Nephron progenitor cell (in vitro differentiated cells): ENCODE results near the gene NFATC2.

ENCODE experiments used
- DNase-seq: peaks from one replicate; pipeline ENCODE4 v3.0.0; 2021
- H3K27ac Mint-ChIP-seq: 2 replicates; pipeline ENCODE4 v1.8.0; 2021; ENCODE audit warnings: mild to moderate bottlenecking, moderate library complexity, mixed read lengths
- H3K27me3 Mint-ChIP-seq: 2 replicates; pipeline ENCODE4 v1.8.0; 2021; ENCODE audit warnings: mild to moderate bottlenecking, low read depth, mixed read lengths; ENCODE audit not compliant: poor library complexity
- H3K36me3 Mint-ChIP-seq: 2 replicates; pipeline ENCODE4 v1.8.0; 2021; ENCODE audit warnings: low read depth, mixed read lengths
- H3K4me1 Mint-ChIP-seq: 2 replicates; pipeline ENCODE4 v1.8.0; 2021; ENCODE audit warnings: mixed read lengths
- H3K4me3 Mint-ChIP-seq: 2 replicates; pipeline ENCODE4 v1.8.0; 2021; ENCODE audit warnings: mild to moderate bottlenecking, moderate library complexity, mixed read lengths
- H3K9me3 Mint-ChIP-seq: 2 replicates; pipeline ENCODE4 v1.8.0; 2021; ENCODE audit warnings: mild to moderate bottlenecking, moderate library complexity, mixed read lengths
- CTCF ChIP-seq: fragments of 200-600 bp; sonication (generic); IDR thresholded peaks from 2 replicates; pipeline ENCODE4 v1.5.0; 2021; ENCODE audit warnings: antibody characterized with exemption

NFATC2 gene

GRCh38 chr20:51432875-51433274, 109.6 kb downstream of the NFATC2 start:
- Mint-ChIP-seq H3K9me3 (no peaks in the 10 kb centered on the region), H3K4me1 (peaks cover 47% of the 10 kb centered on the region), H3K27ac (no peak overlapping the region), H3K4me3 (no peak overlapping the region), H3K27me3 (peaks cover 11% of the 10 kb centered on the region), H3K36me3 (no peaks in the 10 kb centered on the region)
- no peak for TF ChIP-seq CTCF
- no peak for DNase-seq

GRCh38 chr20:51432251-51432784, 110.2 kb downstream of the NFATC2 start:
- H3K4me3 Mint-ChIP-seq, result no peak overlapping the region

GRCh38 chr20:51431321-51431720, 111.2 kb downstream of the NFATC2 start:
- Mint-ChIP-seq H3K4me1 (peaks cover 58% of the 10 kb centered on the region), H3K27ac (no peak overlapping the region), H3K27me3 (peaks cover 11% of the 10 kb centered on the region), H3K9me3 (no peaks in the 10 kb centered on the region), H3K4me3 (no peak overlapping the region), H3K36me3 (no peaks in the 10 kb centered on the region)
- TF ChIP-seq CTCF, result no peak
- DNase-seq, result no peak

More at GRCh38 chr20:51432251-51432784, 110.2 kb downstream of the NFATC2 start:
- H3K27ac Mint-ChIP-seq, result peak overlapping the region; percentile 52
- DNase-seq, result no peak
- peaks cover 48% of the 10 kb centered on the region for H3K4me1 Mint-ChIP-seq
- H3K36me3 Mint-ChIP-seq, result no peaks in the 10 kb centered on the region
- no peaks in the 10 kb centered on the region for H3K9me3 Mint-ChIP-seq
- no peak for TF ChIP-seq CTCF
- peaks cover 11% of the 10 kb centered on the region for H3K27me3 Mint-ChIP-seq

GRCh38 chr20:51430198-51430950, 112.1 kb downstream of the NFATC2 start:
- no peaks in the 10 kb centered on the region for H3K36me3 Mint-ChIP-seq
- H3K27me3 Mint-ChIP-seq, result peaks cover 8% of the 10 kb centered on the region
- TF ChIP-seq CTCF, result no peak
- H3K4me3 Mint-ChIP-seq, result no peak overlapping the region
- no peak overlapping the region for H3K27ac Mint-ChIP-seq
- H3K4me1 Mint-ChIP-seq, result peaks cover 68% of the 10 kb centered on the region
- H3K9me3 Mint-ChIP-seq, result no peaks in the 10 kb centered on the region
- no peak for DNase-seq

GRCh38 chr20:51429696-51430095, 112.8 kb downstream of the NFATC2 start:
- Mint-ChIP-seq H3K27me3 (peaks cover 7% of the 10 kb centered on the region), H3K4me1 (peaks cover 74% of the 10 kb centered on the region), H3K4me3 (peak overlapping the region; percentile 33), H3K9me3 (no peaks in the 10 kb centered on the region), H3K27ac (peak overlapping the region; percentile 45), H3K36me3 (no peaks in the 10 kb centered on the region)
- TF ChIP-seq CTCF, result no peak
- no peak for DNase-seq

- H3K36me3 Mint-ChIP-seq, result no peaks in the 10 kb centered on the region
- no peak for DNase-seq
- no peaks in the 10 kb centered on the region for H3K9me3 Mint-ChIP-seq
- H3K4me1 Mint-ChIP-seq, result peaks cover 79% of the 10 kb centered on the region
- H3K4me3 Mint-ChIP-seq, result no peak overlapping the region
- H3K27me3 Mint-ChIP-seq, result peaks cover 7% of the 10 kb centered on the region
- no peak for TF ChIP-seq CTCF
- no peak overlapping the region for H3K27ac Mint-ChIP-seq
These were observed 113.4 kb downstream of the NFATC2 start for GRCh38 chr20:51429144-51429482.
